ENCODE results near the gene KIRREL2.

DNA sequence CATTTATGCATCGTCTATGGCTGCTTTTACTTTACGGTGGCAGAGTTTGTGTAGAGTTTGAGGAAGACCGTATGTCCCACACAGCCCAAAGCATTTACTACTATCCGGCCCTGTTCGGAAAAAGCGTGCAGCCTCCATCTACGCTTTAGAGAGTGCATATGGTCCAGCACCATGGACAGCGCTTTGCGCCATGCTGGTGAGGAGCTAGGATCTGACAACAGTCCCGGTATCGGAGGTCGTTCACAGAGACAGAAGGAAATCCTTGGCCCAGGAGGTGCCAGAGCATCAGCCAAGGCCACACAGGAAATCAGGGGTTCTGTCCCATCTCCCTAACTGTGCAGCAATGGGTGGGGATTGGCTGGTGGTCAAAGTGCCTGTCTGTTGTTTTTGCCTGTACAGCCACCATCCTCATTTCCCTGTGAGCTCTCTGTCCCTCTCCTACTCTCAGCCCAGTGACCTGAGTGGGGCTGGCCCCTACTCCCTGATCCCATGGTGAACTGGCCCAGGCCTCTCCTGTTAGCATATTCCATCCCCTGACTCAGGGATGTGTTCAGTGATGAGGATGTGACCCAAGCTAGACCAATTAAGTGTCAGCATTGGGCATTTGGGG is 27.9 kb upstream of the KIRREL2 start:
- TF ChIP-seq, protein P1, sequence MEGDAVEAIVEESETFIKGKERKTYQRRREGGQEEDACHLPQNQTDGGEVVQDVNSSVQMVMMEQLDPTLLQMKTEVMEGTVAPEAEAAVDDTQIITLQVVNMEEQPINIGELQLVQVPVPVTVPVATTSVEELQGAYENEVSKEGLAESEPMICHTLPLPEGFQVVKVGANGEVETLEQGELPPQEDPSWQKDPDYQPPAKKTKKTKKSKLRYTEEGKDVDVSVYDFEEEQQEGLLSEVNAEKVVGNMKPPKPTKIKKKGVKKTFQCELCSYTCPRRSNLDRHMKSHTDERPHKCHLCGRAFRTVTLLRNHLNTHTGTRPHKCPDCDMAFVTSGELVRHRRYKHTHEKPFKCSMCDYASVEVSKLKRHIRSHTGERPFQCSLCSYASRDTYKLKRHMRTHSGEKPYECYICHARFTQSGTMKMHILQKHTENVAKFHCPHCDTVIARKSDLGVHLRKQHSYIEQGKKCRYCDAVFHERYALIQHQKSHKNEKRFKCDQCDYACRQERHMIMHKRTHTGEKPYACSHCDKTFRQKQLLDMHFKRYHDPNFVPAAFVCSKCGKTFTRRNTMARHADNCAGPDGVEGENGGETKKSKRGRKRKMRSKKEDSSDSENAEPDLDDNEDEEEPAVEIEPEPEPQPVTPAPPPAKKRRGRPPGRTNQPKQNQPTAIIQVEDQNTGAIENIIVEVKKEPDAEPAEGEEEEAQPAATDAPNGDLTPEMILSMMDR (conservative IDR thresholded peaks at IDR 0.05; ENCODE audit: low read depth in 2 of 2) = no peak
- TF ChIP-seq, protein P2, sequence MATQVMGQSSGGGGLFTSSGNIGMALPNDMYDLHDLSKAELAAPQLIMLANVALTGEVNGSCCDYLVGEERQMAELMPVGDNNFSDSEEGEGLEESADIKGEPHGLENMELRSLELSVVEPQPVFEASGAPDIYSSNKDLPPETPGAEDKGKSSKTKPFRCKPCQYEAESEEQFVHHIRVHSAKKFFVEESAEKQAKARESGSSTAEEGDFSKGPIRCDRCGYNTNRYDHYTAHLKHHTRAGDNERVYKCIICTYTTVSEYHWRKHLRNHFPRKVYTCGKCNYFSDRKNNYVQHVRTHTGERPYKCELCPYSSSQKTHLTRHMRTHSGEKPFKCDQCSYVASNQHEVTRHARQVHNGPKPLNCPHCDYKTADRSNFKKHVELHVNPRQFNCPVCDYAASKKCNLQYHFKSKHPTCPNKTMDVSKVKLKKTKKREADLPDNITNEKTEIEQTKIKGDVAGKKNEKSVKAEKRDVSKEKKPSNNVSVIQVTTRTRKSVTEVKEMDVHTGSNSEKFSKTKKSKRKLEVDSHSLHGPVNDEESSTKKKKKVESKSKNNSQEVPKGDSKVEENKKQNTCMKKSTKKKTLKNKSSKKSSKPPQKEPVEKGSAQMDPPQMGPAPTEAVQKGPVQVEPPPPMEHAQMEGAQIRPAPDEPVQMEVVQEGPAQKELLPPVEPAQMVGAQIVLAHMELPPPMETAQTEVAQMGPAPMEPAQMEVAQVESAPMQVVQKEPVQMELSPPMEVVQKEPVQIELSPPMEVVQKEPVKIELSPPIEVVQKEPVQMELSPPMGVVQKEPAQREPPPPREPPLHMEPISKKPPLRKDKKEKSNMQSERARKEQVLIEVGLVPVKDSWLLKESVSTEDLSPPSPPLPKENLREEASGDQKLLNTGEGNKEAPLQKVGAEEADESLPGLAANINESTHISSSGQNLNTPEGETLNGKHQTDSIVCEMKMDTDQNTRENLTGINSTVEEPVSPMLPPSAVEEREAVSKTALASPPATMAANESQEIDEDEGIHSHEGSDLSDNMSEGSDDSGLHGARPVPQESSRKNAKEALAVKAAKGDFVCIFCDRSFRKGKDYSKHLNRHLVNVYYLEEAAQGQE (IDR thresholded peaks at IDR 0.05; ENCODE audit: unreplicated experiment) = peak; percentile 99
- TF ChIP-seq EZH2 (IDR thresholded peaks at IDR 0.05; ENCODE audit: low read depth, unreplicated experiment) (no peak), POLR2AphosphoS5 (IDR thresholded peaks at IDR 0.05; ENCODE audit: low read depth) (no peak), EZH2phosphoT487 (IDR thresholded peaks at IDR 0.05; ENCODE audit: unreplicated experiment) (no peak), ZNF114 (CRISPR knock-in tag; IDR thresholded peaks at IDR 0.05) (no peak), CREB1 (CRISPR knock-in tag; IDR thresholded peaks at IDR 0.05; ENCODE audit: low read depth) (no peak)
